Measurements from ENCODE around the gene EMX2. TPM values are rescaled to one million over a fixed set of nuclear protein-coding genes. Genes with fewer than 3 reads are reported as not detected.

Gene EMX2
- total and polyA plus RNA-seq, 2 donors (not counting 3 experiments of a cell fraction or from before 2014, with no cell fraction given) = not detected

DNA sequence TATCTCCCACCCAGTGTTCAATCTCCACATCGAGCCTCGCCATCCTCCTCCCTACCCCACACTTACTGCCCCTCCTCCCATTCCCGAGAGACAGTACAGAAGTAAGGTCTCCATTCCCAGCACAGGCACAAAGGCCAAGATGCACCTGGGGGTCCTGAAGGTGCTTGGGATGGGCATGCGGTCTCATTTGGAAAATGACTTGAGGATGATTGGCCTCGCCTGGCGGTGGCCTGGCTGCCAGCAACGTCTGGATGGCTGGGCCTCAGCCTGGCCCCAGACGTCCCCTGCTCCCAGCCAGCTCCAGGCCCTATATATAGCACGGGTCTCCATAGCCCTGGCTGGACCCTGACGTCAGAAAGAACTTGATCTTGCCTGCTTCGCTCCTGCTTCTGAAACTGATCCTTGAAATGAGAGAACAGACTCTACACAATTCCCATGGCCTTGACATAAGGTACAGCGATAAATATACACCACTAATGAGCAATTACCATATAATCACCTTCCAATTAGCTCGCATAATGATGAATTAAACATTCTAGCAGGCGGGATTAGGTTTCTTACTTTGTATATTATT lies 11.8 kb downstream of the EMX2 start:
- Histone ChIP-seq H3K4me3 (replicated peaks in 1 of 3; ENCODE audit: insufficient read depth in 1 of 3, low read depth in 1 of 3, low read length in 3 of 3) (no peak overlapping the region), H2AFZ (ENCODE audit: low read depth, low read length) (no peak overlapping the region), H3K4me2 (ENCODE audit: insufficient read depth, low read length) (no peak overlapping the region), H3K9ac (replicated peaks; ENCODE audit: extremely low read depth, insufficient read depth, low read length) (no peak overlapping the region), H3K36me3 (ENCODE audit: control insufficient read depth in 2 of 2, extremely low read depth in 1 of 2, insufficient read depth in 2 of 2, low read length in 2 of 2) (no peaks in the 10 kb centered on the region), H3K4me1 (ENCODE audit: control insufficient read depth, extremely low read depth, insufficient read depth, low read length) (no peaks in the 10 kb centered on the region), H3K79me2 (ENCODE audit: control insufficient read depth, insufficient read depth, low read length) (no peaks in the 10 kb centered on the region), H4K20me1 (replicated peaks; ENCODE audit: control insufficient read depth, extremely low read depth, insufficient read depth, low read length) (no peaks in the 10 kb centered on the region), H3K27me3 (ENCODE audit: control insufficient read depth in 2 of 2, insufficient read depth in 2 of 2, low read length in 2 of 2) (peaks cover 44 to 53% of the 10 kb centered on the region in 2 experiments), H3K9me1 (replicated peaks; ENCODE audit: control insufficient read depth, extremely low read depth, insufficient read depth, low read length) (no peaks in the 10 kb centered on the region), H3K9me3 (replicated peaks; ENCODE audit: control insufficient read depth, insufficient read depth, low read length) (no peaks in the 10 kb centered on the region), H3K27ac (ENCODE audit: insufficient read depth, low read depth, low read length) (no peak overlapping the region)
- ChIA-PET POLR2A (no interaction called here), CTCF (no interaction called here)
- DNase-seq (ENCODE audit: low read depth, low spot score) (no peak), FAIRE-seq (no peak)
- BruUV-seq (replicated peaks) = no TSS peak
- intact Hi-C loops (cut with micrococcal nuclease) = no loop called here
- dilution Hi-C loops (cut with MboI; ENCODE audit: extremely low pct_ligation_motif_present, low sequenced_read_pairs) = no loop called here
- TF ChIP-seq EZH2 (IDR thresholded peaks at IDR 0.05; ENCODE audit: borderline replicate concordance, low read depth, low read length, severe bottlenecking) (no peak), MYC (IDR thresholded peaks at IDR 0.05; ENCODE audit: low read depth, low read length) (no peak), POLR2AphosphoS5 (IDR thresholded peaks at IDR 0.05; ENCODE audit: insufficient read depth, low read depth, low read length) (no peak), FOS (IDR thresholded peaks at IDR 0.05; ENCODE audit: borderline replicate concordance, insufficient read depth, low read length) (no peak), JUN (IDR thresholded peaks at IDR 0.05; ENCODE audit: borderline replicate concordance, insufficient read depth, insufficient read length, low read depth) (no peak), GATA2 (IDR thresholded peaks at IDR 0.05; ENCODE audit: insufficient read depth, insufficient read length, low read depth, low read length) (no peak), POLR2A (IDR thresholded peaks at IDR 0.05; ENCODE audit: low read depth, low read length) (no peak)
- TF ChIP-seq, protein P1, sequence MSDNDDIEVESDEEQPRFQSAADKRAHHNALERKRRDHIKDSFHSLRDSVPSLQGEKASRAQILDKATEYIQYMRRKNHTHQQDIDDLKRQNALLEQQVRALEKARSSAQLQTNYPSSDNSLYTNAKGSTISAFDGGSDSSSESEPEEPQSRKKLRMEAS (IDR thresholded peaks at IDR 0.05; ENCODE audit: insufficient read depth, insufficient read length) = no peak
- TF ChIP-seq, protein P2, sequence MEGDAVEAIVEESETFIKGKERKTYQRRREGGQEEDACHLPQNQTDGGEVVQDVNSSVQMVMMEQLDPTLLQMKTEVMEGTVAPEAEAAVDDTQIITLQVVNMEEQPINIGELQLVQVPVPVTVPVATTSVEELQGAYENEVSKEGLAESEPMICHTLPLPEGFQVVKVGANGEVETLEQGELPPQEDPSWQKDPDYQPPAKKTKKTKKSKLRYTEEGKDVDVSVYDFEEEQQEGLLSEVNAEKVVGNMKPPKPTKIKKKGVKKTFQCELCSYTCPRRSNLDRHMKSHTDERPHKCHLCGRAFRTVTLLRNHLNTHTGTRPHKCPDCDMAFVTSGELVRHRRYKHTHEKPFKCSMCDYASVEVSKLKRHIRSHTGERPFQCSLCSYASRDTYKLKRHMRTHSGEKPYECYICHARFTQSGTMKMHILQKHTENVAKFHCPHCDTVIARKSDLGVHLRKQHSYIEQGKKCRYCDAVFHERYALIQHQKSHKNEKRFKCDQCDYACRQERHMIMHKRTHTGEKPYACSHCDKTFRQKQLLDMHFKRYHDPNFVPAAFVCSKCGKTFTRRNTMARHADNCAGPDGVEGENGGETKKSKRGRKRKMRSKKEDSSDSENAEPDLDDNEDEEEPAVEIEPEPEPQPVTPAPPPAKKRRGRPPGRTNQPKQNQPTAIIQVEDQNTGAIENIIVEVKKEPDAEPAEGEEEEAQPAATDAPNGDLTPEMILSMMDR (IDR thresholded peaks at IDR 0.05; ENCODE audit: extremely low read depth in 1 of 2, insufficient read depth in 1 of 2, low read depth in 1 of 2, low read length in 2 of 2) = no peak
